ENCODE measurements around the gene LRIG1. TPM values are rescaled to one million over a fixed set of nuclear protein-coding genes. Genes with fewer than 3 reads are reported as not detected.

Gene LRIG1
- total and polyA plus RNA-seq, 2 of the 8 experiments (the other 6 are each of a cell fraction or from before 2014, with no cell fraction given): 78.1 to 88.7 TPM

GRCh38 chr3:66466606-66467270 lies 34.1 kb downstream of the LRIG1 start:
- no peak for DNase-seq (ENCODE audit: low read depth in 1 of 2, low spot score in 2 of 2)
- CTCF ChIA-PET (ENCODE audit: partially characterized antibody): interaction anchor here (0.7 to 1.8 kb wide), 8 partner anchors 13 to 355 kb away, joined by 3 to 8 read pairs (median 4); no protein-coding TSS in a partner anchor

More at GRCh38 chr3:66466606-66467270, 34.1 kb downstream of the LRIG1 start:
- Histone ChIP-seq H3K14ac (ENCODE audit: insufficient read length) (no peak overlapping the region), H2BK20ac (ENCODE audit: low read length) (no peak overlapping the region), H3K27ac (ENCODE audit: low read depth, low read length) (no peak overlapping the region), H3K4ac (replicated peaks; ENCODE audit: insufficient read length, low read depth, low read length) (no peak overlapping the region), H2BK15ac (ENCODE audit: low read length) (no peak overlapping the region), H4K91ac (replicated peaks; ENCODE audit: insufficient read length, low read length) (no peak overlapping the region), H3K4me3 (ENCODE audit: extremely low read depth in 1 of 4, insufficient read depth in 2 of 4, low read depth in 3 of 4, low read length in 4 of 4) (no peak overlapping the region), H3K9me3 (ENCODE audit: insufficient read depth in 2 of 2, low read depth in 1 of 2, low read length in 1 of 2) (no peaks in the 10 kb centered on the region), H3K27me3 (replicated peaks in 1 of 4; ENCODE audit: control insufficient read depth in 3 of 4, extremely low read depth in 1 of 4, insufficient read depth in 3 of 4, low read length in 3 of 4) (no peaks in the 10 kb centered on the region), H3K56ac (replicated peaks; ENCODE audit: insufficient read length, low read depth, low read length) (no peak overlapping the region), H3K18ac (ENCODE audit: extremely low read depth, low read length) (no peak overlapping the region), H2AK5ac (ENCODE audit: low read depth, low read length) (no peak overlapping the region), H3K4me1 (replicated peaks in 1 of 4; ENCODE audit: control insufficient read depth in 3 of 4, insufficient read depth in 4 of 4, low read length in 3 of 4) (peaks cover 0 to 22% (median 20%) of the 10 kb centered on the region in 4 experiments; a peak in 6 of 7 replicates), H4K5ac (ENCODE audit: insufficient read length, low read depth, low read length) (no peak overlapping the region), H3K23me2 (ENCODE audit: low read depth, low read length) (no peaks in the 10 kb centered on the region; the same call in 1 of the 2 replicates), H2BK12ac (ENCODE audit: low read depth, low read length) (no peak overlapping the region), H2BK120ac (replicated peaks; ENCODE audit: low read depth, low read length) (no peak overlapping the region), H2AFZ (ENCODE audit: low read length) (no peak overlapping the region), H2BK5ac (ENCODE audit: low read depth, low read length) (no peak overlapping the region), H3K79me1 (ENCODE audit: low read depth, low read length) (peaks cover 7% of the 10 kb centered on the region), H3K36me3 (ENCODE audit: control insufficient read depth in 2 of 4, insufficient read depth in 4 of 4, low read length in 3 of 4) (peaks cover 4 to 7% (median 6%) of the 10 kb centered on the region in 4 experiments; a peak in 4 of 8 replicates), H4K8ac (ENCODE audit: extremely low read depth, insufficient read depth, low read length) (no peak overlapping the region), H3K9ac (replicated peaks in 1 of 4; ENCODE audit: extremely low read depth in 1 of 4, low read depth in 3 of 4, low read length in 3 of 4) (no peak overlapping the region), H4K20me1 (replicated peaks in 1 of 2; ENCODE audit: control insufficient read depth in 1 of 2, insufficient read depth in 2 of 2, low read length in 2 of 2) (peaks cover 32 to 35% of the 10 kb centered on the region in 2 experiments), H3K23ac (ENCODE audit: insufficient read length) (no peak overlapping the region), H3K79me2 (ENCODE audit: control insufficient read depth in 1 of 2, insufficient read depth in 2 of 2, low read length in 2 of 2) (peaks cover 40 to 100% of the 10 kb centered on the region in 2 experiments), H3K4me2 (ENCODE audit: insufficient read depth in 1 of 2, low read depth in 2 of 2, low read length in 2 of 2) (no peak overlapping the region)
- TF ChIP-seq TAF7 (optimal IDR thresholded peaks at IDR 0.05; ENCODE audit: borderline replicate concordance, low read depth, low read length): no peak
- TF ChIP-seq CBX5 (IDR thresholded peaks at IDR 0.05; ENCODE audit: low read depth, low read length): no peak
- TF ChIP-seq POLR2AphosphoS5 (IDR thresholded peaks at IDR 0.05; ENCODE audit: low read depth, low read length): no peak
- TF ChIP-seq BRCA1 (IDR thresholded peaks at IDR 0.05; ENCODE audit: low read depth, low read length): no peak
- no peak for TF ChIP-seq ZNF274 (IDR thresholded peaks at IDR 0.05; ENCODE audit: borderline replicate concordance, extremely low read depth, low read length)
- TF ChIP-seq CREB1 (IDR thresholded peaks at IDR 0.05): no peak
- no peak for TF ChIP-seq RFX5 (IDR thresholded peaks at IDR 0.05; ENCODE audit: borderline replicate concordance, low read depth, low read length)
- no peak for TF ChIP-seq MAFK (IDR thresholded peaks at IDR 0.05; ENCODE audit: low read depth, low read length)
- 89% methylated on average over 11 of the region's 11 CpGs; no CpG with 5 or more reads in 1 of the 2 experiments for WGBS, 2 experiments (ENCODE audit: extremely low coverage in 1 of 2, insufficient coverage in 1 of 2, insufficient read length in 1 of 2, insufficient replicate concordance in 2 of 2, low coverage in 1 of 2, low lambda C conversion rate in 2 of 2, missing lambda C conversion rate in 1 of 2)
- no peak for FAIRE-seq
- POLR2A ChIA-PET (ENCODE audit: partially characterized antibody): interaction anchor here (1.2 to 1.3 kb wide), 2 partner anchors 11 to 13 kb away, joined by 3 to 7 read pairs; no protein-coding TSS in a partner anchor
